ENCODE results near the gene PKMYT1. TPM values are rescaled to one million over a fixed set of nuclear protein-coding genes. Genes with fewer than 3 reads are reported as not detected.

The PKMYT1 gene
- total and polyA plus RNA-seq, 2 experiments from 2014 or later, result 90.9 to 100 TPM

DNA sequence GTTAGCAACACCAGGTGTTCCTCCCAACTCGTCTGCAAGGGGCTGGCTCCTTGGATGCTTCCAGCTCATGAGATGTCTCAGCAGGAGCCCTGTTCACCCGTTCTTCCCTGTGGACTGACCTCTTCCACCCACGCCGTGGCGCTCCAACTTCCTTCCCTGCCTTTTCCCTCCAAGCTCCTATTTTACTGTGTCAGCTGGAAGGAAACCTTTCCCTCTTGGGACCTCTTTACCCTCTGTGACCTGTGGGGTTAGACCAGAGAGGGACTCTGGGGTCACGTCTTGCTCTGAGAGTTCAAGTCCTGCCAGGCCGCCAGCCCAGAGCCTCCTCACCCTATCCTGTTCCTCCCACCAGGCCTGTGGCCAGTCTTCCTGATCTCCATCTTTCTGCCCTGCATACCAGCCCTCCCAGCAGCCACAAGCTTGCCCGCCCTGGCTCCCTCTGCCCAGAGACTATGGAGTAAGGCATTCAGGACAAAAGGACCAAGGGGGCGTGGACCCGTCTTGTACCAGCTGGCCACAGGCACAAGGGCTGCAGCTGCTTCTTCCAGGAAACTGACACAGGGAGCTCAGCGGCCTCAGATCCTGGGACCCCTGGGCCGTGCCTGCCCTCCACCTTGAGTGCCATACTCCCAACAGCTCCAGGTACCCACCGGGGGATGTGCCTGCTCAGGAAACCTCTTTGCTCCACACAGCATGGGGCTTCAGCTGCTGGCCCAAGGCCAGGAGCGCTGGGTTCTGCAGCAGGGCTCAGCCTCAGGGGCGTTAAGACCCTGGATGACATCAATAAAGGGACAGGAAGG, 8.1 kb downstream of the PKMYT1 start (continued):
- TF ChIP-seq, protein P1, sequence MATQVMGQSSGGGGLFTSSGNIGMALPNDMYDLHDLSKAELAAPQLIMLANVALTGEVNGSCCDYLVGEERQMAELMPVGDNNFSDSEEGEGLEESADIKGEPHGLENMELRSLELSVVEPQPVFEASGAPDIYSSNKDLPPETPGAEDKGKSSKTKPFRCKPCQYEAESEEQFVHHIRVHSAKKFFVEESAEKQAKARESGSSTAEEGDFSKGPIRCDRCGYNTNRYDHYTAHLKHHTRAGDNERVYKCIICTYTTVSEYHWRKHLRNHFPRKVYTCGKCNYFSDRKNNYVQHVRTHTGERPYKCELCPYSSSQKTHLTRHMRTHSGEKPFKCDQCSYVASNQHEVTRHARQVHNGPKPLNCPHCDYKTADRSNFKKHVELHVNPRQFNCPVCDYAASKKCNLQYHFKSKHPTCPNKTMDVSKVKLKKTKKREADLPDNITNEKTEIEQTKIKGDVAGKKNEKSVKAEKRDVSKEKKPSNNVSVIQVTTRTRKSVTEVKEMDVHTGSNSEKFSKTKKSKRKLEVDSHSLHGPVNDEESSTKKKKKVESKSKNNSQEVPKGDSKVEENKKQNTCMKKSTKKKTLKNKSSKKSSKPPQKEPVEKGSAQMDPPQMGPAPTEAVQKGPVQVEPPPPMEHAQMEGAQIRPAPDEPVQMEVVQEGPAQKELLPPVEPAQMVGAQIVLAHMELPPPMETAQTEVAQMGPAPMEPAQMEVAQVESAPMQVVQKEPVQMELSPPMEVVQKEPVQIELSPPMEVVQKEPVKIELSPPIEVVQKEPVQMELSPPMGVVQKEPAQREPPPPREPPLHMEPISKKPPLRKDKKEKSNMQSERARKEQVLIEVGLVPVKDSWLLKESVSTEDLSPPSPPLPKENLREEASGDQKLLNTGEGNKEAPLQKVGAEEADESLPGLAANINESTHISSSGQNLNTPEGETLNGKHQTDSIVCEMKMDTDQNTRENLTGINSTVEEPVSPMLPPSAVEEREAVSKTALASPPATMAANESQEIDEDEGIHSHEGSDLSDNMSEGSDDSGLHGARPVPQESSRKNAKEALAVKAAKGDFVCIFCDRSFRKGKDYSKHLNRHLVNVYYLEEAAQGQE (IDR thresholded peaks at IDR 0.05; ENCODE audit: unreplicated experiment), result no peak
- TF ChIP-seq, protein P2, sequence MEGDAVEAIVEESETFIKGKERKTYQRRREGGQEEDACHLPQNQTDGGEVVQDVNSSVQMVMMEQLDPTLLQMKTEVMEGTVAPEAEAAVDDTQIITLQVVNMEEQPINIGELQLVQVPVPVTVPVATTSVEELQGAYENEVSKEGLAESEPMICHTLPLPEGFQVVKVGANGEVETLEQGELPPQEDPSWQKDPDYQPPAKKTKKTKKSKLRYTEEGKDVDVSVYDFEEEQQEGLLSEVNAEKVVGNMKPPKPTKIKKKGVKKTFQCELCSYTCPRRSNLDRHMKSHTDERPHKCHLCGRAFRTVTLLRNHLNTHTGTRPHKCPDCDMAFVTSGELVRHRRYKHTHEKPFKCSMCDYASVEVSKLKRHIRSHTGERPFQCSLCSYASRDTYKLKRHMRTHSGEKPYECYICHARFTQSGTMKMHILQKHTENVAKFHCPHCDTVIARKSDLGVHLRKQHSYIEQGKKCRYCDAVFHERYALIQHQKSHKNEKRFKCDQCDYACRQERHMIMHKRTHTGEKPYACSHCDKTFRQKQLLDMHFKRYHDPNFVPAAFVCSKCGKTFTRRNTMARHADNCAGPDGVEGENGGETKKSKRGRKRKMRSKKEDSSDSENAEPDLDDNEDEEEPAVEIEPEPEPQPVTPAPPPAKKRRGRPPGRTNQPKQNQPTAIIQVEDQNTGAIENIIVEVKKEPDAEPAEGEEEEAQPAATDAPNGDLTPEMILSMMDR (conservative IDR thresholded peaks at IDR 0.05; ENCODE audit: low read depth in 2 of 2), result no peak
- no peak for TF ChIP-seq CREB1 (CRISPR knock-in tag; IDR thresholded peaks at IDR 0.05; ENCODE audit: low read depth)
- no peak for TF ChIP-seq EZH2 (IDR thresholded peaks at IDR 0.05; ENCODE audit: low read depth, unreplicated experiment)
- no peak for TF ChIP-seq ZNF331 (CRISPR knock-in tag; IDR thresholded peaks at IDR 0.05; ENCODE audit: low read depth)

DNA sequence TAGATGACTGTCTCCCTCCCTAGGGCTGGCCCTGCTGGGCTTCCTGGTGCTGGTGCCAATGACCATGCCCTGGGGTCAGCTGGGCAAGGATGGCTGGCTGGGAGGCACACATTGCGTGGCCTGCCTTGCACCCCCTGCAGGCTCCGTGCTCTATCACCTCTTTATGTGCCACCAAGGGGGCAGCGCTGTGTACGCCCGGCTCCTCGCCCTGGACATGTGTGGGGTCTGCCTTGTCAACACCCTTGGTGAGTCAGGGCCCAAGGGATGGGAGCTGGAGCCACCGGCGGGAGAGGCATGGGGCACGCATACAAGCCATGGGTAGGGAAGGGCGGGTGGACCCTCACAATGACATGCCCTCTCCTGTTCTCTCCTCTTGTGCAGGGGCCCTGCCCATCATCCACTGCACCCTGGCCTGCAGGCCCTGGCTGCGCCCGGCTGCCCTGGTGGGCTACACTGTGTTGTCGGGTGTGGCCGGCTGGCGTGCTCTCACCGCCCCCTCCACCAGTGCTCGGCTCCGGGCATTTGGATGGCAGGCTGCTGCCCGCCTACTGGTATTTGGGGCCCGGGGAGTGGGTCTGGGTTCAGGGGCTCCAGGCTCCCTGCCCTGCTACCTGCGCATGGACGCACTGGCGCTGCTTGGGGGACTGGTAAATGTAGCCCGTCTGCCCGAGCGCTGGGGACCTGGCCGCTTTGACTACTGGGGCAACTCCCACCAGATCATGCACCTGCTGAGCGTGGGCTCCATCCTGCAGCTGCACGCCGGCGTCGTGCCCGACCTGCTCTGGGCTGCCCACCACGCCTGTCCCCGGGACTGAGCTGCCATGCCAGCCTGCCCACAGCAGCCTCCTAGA, 8.9 kb downstream of the PKMYT1 start:
- Histone ChIP-seq H3K36me3 (ENCODE audit: insufficient read depth) (no peaks in the 10 kb centered on the region), H3K27ac (ENCODE audit: low read depth) (no peak overlapping the region), H3K4me3 (peak overlapping the region; percentile 94; the same call in 1 of the 2 replicates), H3K4me2 (peak overlapping the region; percentile 95; the same call in 1 of the 2 replicates), H3K9me2 (ENCODE audit: insufficient read depth) (no peaks in the 10 kb centered on the region), H3K79me2 (replicated peaks; ENCODE audit: insufficient read depth) (no peaks in the 10 kb centered on the region), H3K4me1 (ENCODE audit: insufficient read depth) (peaks cover 13% of the 10 kb centered on the region; the same call in 1 of the 2 replicates), H3K27me3 (ENCODE audit: insufficient read depth) (peaks cover 23% of the 10 kb centered on the region), H4K20me1 (replicated peaks; ENCODE audit: insufficient read depth) (peaks cover 12% of the 10 kb centered on the region), H3F3A (replicated peaks; ENCODE audit: low read depth) (peaks cover 27% of the 10 kb centered on the region), H2AFZ (no peak overlapping the region)
- H3K9me3 Mint-ChIP-seq, result no peaks in the 10 kb centered on the region
- peaks cover 34% of the 10 kb centered on the region for H3K27me3 Mint-ChIP-seq (ENCODE audit: insufficient read depth, low read depth, poor library complexity)
- no peak overlapping the region for H3K27ac Mint-ChIP-seq
- no peak for DNase-seq (ENCODE audit: low spot score)
- no peak for ATAC-seq
- H3K4me3 Mint-ChIP-seq, result peak overlapping the region; percentile 69
- peaks cover 28% of the 10 kb centered on the region for H3K36me3 Mint-ChIP-seq (ENCODE audit: low read depth)
- peaks cover 24% of the 10 kb centered on the region for H3K4me1 Mint-ChIP-seq
- TF ChIP-seq JUNB (IDR thresholded peaks at IDR 0.05; ENCODE audit: unreplicated experiment), result no peak
- TF ChIP-seq ZNF114 (CRISPR knock-in tag; IDR thresholded peaks at IDR 0.05), result no peak
- TF ChIP-seq POLR2AphosphoS5 (IDR thresholded peaks at IDR 0.05; ENCODE audit: low read depth), result no peak; the same call in 1 of the 2 replicates
- TF ChIP-seq, protein P3, sequence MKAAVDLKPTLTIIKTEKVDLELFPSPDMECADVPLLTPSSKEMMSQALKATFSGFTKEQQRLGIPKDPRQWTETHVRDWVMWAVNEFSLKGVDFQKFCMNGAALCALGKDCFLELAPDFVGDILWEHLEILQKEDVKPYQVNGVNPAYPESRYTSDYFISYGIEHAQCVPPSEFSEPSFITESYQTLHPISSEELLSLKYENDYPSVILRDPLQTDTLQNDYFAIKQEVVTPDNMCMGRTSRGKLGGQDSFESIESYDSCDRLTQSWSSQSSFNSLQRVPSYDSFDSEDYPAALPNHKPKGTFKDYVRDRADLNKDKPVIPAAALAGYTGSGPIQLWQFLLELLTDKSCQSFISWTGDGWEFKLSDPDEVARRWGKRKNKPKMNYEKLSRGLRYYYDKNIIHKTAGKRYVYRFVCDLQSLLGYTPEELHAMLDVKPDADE (IDR thresholded peaks at IDR 0.05), result no peak
- no peak for TF ChIP-seq EZH2phosphoT487 (IDR thresholded peaks at IDR 0.05; ENCODE audit: unreplicated experiment)

Data from GM23338 (cell line).